Activated CD4-positive, alpha-beta T cell treated with anti-CD3 and anti-CD28 coated beads for 1 hour (primary cell): ENCODE results near the gene TRPM2.
"Not testable (repeated sequence)": the region's sequence is repeated elsewhere in the genome, so short reads cannot be mapped to it uniquely, and the experiment has no call there.

ENCODE experiments used
- DNase-seq: peaks from one replicate; pipeline ENCODE4 v3.0.0-alpha.2; 2020

The TRPM2 gene

DNA sequence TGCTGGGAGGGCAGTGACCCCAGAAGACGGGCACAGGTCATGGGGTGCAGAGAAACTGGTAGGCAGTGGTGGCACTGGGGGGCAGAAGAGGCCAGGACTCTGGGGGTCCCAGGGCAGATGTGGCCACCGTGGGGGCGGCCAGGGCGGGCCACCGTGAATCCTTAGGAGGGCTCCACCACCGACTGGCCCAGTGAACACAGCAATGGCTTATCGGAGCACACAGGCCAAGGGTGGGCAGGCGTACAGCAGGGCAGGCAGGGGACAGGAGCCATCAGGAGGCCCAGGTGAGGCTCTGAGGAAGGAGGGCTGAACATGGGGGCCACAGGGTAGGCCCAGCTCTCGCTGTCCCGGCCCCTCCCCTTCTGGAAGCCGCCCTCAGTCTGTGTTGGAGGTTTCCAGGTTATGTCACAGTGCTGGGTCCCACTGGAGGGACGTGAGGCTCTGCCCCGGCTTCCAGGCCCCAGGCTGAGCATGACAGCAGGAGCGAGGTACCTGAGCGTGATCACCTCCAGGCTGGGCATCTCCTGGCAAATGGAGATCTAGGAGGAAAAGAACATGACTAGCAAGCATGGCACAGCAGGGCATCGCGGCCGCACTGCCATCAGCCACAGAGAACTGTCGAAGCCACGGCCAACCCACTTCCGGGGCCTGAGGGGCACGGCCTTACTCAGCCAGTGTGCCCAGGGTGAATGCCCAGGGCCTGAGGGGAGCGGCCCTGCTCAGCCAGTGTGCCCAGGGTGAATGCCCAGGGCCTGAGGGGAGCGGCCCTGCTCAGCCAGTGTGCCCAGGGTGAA, 18.0 kb upstream of the TRPM2 start:
- no peak for DNase-seq

DNA sequence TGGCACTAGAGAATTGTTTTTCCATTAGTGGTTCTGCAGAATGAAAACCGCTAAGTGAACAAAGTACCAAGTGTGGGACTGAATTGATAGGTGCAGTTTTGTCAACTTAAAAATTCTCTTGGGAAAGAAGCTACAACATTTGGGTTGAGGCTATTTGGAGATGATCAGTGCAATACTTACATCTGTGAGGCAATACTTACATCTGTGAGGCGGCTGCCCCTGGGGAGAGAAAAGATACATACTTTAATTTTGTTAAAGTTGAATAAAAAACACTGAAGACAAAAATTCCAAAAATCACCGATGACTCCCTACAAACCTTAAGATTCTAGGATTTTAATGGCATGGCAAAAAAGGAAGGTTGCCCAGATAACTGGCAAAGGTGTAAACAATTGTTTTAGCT, 16.0 kb upstream of the TRPM2 start:
- no peak for DNase-seq

DNA sequence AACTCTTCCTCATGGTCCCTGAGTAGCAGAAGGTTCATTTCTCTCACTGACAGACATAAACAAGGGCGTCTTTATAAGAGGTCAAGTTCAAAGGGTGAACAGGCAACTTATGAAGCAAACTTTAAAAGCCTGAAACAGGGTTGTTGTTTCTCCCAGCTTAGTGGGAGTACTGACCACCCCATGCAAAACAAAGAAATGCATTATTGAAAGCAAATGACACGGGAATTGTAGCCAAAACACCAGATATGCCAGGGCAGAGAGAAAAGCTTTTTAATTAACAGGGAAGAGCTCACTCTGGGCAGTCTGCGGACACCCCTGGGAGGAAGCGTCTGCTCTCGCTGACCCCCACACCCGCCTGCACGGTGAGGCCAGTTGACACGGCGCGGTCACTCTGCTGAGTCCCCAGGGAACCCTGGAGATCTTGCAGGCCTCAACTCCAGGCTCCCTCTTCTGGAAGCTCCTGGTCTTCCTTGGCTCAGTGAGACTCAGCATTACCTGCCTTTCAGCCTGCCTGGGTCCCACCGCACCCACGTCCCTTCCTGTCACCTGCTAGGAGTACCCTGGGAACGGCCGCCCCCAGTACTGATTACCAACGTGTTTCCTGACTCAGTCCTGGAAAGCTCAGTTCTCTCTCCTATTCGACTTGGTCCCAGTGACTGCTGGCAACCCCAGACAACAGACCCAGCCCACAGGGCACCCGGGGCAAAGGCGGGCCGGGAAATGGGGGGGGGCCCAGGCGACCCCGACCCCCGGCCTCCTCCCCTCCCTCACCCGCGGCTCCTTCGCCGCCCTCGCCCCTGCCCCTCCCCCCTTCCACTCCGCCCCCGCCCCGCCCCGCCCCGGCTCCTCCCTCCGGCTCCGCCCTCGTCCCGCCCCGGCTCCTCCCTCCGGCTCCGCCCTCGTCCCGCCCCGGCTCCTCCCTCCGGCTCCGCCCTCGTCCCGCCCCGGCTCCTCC, 15.2 kb upstream of the TRPM2 start:
- DNase-seq = no peak

DNA sequence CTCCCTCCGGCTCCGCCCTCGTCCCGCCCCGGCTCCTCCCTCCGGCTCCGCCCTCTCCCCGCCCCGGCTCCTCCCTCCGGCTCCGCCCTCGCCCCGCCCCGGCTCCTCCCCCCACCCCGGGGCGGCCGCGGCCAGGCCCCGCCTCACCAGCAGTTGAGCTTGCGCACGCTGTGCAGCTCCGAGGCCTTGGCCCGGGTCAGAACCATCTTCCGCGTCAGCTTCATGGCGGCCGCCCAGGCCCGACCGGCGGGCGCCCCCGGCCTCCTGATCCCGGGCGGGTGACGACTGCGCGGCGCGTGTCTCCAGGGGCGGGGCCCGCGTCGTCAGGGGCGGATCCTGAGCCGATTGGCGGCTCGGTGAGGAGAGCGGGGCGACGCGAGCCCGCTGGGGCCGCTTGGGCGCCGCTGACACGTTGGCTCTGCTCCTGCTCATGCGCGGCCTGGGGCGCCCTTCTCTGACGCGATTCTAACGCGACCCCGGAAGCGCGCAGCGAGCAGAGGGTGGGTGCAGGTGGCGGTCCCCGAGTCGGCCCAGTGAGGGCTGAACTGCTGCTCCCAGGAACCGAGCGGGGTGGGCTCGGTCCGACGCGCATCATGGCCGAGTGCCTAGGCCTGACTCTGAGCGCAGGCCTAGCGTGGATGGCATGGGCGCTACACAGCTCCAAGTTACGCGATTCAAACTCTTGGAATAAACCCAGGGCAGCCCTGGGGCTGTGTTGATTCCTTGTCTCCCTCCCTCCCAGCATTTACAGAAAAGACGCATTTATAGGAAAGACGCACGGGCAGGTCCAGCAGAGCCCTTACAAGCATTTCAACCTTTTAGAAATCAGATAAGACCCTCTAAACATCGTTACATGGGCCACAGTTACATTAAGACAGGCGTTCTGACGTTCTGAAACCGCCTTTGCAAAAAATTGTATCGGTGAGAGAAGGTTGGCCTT, 14.2 kb upstream of the TRPM2 start, which contains the start of gene CFAP410:
Gene CFAP410, minus strand, starts transcription at position 420 of the 940 bp plus-strand sequence. Its CDS starts 196 bp downstream, at position 224.
- DNase-seq = peak; percentile 93

GRCh38 chr21:44341726-44342458, 11.5 kb upstream of the TRPM2 start:
- DNase-seq = not testable (repeated sequence)

DNA sequence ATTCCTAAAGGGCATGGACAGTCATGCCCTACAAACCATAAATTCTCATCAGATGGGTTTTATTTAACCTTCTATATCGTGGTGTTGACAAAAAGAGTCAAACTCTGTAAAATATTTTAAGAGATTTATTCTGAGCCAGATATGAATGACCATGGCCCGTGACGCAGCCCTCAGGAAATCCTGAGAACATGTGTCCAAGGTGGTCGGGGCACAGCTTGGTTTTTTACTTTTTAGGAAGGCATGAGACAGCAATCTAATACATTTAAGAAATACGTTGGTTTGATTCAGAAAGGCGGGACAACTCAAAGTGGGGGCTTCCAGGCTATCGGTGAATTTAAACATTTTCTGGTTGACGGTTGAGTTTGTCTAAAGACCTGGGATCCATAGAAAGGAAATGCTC, 10.4 kb upstream of the TRPM2 start:
- DNase-seq = not testable (repeated sequence)

GRCh38 chr21:44344541-44345183, 8.8 kb upstream of the TRPM2 start:
- no peak for DNase-seq

GRCh38 chr21:44345495-44345894, 7.9 kb upstream of the TRPM2 start:
- no peak for DNase-seq

- no peak for DNase-seq
These were observed 5.4 kb upstream of the TRPM2 start for GRCh38 chr21:44347911-44348451.

- no peak for DNase-seq
These were observed 4.6 kb upstream of the TRPM2 start for GRCh38 chr21:44348861-44349260.

GRCh38 chr21:44349416-44349846, 4.0 kb upstream of the TRPM2 start:
- no peak for DNase-seq

GRCh38 chr21:44349847-44350772, 3.3 kb upstream of the TRPM2 start:
- no peak for DNase-seq

DNA sequence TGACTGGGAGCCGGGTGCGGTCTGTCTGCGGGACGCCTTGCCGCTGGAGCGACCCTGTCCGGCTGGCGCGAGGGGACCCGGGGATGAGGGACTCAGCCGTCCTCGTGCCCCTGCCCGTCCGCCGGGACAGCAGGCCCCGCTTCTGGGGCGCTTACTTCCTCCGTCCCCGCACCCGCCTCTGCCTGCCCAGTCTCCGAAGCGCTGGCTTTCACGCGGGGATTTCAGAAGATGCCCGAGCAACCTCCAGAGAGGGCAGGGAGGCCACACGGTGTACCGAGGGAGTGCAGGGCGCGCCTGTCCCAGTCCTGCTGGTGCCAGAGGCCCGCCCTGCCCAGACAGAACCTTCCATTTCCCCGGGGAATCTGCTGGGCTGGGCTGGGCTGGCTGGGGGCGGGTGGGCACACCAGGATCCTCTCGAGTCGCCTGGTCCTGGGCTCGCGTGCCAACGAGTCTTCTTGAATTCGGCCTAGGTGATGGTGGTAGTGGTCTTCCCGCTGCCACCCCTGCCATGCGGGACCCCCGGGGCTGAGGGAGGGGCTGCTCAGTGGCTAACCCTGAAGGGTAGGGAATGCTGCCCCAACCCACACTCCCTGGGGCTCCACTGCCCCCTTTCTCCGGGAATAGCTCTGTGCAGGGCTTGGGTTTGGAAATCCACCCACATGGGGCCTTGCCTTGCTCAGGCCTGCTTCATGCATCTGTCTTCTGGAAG, 2.5 kb upstream of the TRPM2 start:
- DNase-seq = no peak

DNA sequence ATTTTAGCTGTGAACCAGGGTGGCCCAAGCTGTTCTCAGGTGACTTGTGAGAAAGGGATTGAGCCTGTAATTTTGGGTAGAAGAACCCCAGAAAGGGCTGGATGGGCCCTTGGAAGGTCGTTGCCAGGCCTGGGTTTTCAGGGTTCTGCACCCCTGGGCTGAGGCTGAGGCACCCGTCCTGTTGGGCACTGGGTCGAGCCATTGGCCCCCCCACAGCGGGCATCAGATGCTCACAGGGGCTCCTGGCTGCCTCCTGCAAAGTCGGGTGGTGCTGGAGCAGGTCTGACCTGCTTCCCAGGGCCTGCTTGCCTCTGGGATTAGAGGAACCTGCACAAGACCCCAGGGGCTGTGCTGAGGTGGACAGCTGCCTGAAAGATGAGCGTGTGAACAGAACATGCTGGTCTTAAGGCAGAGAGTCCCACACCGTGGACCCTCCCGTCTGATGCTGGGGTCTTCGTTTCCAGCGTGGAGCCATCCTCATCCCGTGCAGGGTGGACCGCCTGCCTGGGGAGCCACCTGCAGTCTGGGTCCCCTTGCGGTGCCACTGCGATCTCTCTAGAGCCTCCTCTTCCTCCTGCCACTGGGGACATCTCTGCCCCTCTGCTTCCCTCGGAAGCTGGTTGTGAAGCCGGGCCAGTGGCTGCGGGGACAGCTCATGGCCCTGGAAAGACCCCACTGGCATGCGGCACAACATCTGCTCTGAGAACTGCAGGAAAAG, 1.7 kb upstream of the TRPM2 start:
- no peak for DNase-seq

DNA sequence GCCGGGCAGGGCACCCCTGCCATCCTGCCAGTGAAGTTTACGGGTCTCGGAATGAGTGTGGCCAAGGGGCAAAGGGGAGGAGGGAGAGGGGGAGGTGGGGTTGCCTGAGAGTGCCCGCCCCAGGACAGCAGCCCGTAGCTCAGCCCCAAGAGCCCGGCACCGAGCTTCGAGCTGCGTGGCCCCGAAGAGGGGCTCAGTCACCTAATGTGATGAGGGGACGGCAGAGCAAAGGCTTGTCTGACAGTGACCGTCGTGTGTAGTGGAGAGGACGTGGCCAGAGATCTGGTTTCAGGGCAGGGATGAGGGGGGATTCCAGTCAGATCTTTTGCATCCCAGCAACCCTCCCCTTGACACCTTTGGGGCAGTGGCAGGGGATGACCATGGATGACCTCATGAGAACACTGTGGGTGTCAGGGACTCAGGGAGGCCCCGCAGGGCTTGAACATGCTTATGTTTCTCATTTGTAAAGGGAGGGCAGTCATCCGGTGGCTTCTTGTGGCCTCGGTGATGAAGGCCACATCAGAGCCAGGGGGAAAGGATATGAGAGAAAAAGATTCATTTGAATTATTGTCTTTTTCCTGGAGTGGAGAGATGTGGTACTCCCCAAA, 1.1 kb upstream of the TRPM2 start:
- DNase-seq = no peak

GRCh38 chr21:44354001-44354405, 582 bp downstream of the TRPM2 start:
- no peak for DNase-seq

- DNase-seq = no peak
These were observed 1.7 kb downstream of the TRPM2 start for GRCh38 chr21:44354775-44355771.
